ENCODE data around the gene GFI1. TPM values are rescaled to one million over a fixed set of nuclear protein-coding genes. Genes with fewer than 3 reads are reported as not detected.

The GFI1 gene
- total RNA-seq, 1 donor from 2014 or later = 0.10 TPM

DNA sequence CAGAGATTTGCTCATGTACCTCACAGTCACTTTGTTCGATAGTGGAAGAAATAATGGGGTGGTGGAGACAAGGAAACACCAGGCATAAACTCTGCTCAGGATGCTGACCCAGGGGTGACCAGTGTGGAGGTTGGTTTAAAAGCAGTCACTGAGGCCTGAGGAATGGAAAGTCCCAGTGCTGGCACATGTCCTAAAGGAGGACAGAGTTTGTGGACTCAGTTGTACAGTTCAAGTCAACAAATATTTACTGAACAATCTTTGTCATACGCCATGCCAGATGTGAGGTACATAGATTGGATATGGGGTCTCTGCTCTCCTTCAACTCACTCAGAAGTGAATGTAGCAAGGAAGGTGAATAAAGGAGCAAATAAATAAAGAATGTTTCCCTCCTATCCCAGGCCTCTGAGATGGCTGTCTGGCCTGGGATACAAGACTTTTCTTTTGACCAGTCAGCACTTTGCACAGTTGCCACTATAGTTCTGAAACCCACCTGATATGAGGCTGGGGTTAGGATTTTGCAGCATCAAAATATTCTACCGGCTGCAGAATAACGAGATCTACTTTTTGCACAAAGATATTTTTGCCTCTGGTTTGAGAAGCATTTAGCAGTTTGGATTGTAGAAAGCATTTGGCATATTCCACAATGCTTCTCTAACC, 7.9 kb upstream of the GFI1 start:
- no peaks in the 10 kb centered on the region for H3K36me3 Mint-ChIP-seq
- H3K27ac Mint-ChIP-seq = no peak overlapping the region
- TF ChIP-seq, protein P1, sequence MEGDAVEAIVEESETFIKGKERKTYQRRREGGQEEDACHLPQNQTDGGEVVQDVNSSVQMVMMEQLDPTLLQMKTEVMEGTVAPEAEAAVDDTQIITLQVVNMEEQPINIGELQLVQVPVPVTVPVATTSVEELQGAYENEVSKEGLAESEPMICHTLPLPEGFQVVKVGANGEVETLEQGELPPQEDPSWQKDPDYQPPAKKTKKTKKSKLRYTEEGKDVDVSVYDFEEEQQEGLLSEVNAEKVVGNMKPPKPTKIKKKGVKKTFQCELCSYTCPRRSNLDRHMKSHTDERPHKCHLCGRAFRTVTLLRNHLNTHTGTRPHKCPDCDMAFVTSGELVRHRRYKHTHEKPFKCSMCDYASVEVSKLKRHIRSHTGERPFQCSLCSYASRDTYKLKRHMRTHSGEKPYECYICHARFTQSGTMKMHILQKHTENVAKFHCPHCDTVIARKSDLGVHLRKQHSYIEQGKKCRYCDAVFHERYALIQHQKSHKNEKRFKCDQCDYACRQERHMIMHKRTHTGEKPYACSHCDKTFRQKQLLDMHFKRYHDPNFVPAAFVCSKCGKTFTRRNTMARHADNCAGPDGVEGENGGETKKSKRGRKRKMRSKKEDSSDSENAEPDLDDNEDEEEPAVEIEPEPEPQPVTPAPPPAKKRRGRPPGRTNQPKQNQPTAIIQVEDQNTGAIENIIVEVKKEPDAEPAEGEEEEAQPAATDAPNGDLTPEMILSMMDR (conservative IDR thresholded peaks at IDR 0.05) = no peak
- peaks cover 51% of the 10 kb centered on the region for H3K27me3 Mint-ChIP-seq
- no peaks in the 10 kb centered on the region for H3K9me3 Mint-ChIP-seq
- H3K4me1 Mint-ChIP-seq (ENCODE audit: unreplicated experiment) = no peaks in the 10 kb centered on the region
- H3K4me3 Mint-ChIP-seq = no peak overlapping the region
- no peak for DNase-seq (ENCODE audit: extremely low spot score, unreplicated experiment)

DNA sequence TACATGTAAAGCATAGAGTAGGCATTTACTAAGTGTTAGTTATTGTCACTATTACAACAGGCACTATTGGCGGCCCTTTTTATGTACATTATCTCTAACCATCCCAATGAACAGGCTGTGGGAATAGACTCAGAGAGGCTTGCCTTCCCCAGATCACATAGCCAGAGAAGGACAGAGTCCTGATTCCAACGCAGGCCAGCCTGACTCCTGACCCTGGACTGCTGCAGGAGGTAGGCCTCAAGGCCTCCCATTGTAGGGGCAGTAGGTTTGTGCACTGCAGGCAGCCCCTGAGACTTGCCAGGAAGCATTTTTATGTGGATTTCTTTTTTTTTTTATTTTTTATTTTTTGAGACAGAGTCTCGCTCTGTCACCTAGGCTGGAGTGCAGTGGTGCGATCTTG, 6.4 kb upstream of the GFI1 start:
- TF ChIP-seq, protein P1 (conservative IDR thresholded peaks at IDR 0.05) = no peak
- Mint-ChIP-seq H3K4me3 (no peak overlapping the region), H3K27me3 (peaks cover 61% of the 10 kb centered on the region)

DNA sequence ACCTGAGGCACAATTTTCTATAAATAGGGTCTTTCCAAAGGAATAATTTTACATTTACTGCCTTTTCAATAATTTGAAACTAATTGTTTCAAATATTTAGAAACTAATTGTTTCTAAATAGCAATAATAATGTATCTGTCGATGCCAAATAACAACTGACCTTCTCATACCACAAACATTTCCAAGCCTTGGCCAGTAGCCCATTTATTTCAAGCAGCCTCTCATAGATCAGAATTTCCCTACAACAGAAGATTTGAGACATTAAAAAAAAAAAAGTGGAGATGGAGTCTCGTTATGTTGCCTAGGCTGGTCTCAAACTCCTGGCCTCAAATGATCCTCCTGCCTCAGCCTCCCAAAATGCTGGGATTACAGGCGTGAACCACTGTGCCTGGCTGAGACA, 2.1 kb upstream of the GFI1 start:
- no peaks in the 10 kb centered on the region for H3K9me3 Mint-ChIP-seq
- no peaks in the 10 kb centered on the region for H3K36me3 Mint-ChIP-seq
- DNase-seq (ENCODE audit: extremely low spot score, unreplicated experiment) = no peak
- TF ChIP-seq, protein P1 (conservative IDR thresholded peaks at IDR 0.05) = no peak
- H3K27me3 Mint-ChIP-seq = peaks cover 84% of the 10 kb centered on the region
- no peak overlapping the region for H3K4me3 Mint-ChIP-seq
- no peak overlapping the region for H3K27ac Mint-ChIP-seq
- peaks cover 5% of the 10 kb centered on the region for H3K4me1 Mint-ChIP-seq (ENCODE audit: unreplicated experiment)

More for the DNA sequence above, 6.4 kb upstream of the GFI1 start:
- no peak overlapping the region for H3K27ac Mint-ChIP-seq
- DNase-seq (ENCODE audit: extremely low spot score, unreplicated experiment) = no peak
- no peaks in the 10 kb centered on the region for H3K9me3 Mint-ChIP-seq
- no peaks in the 10 kb centered on the region for H3K36me3 Mint-ChIP-seq
- H3K4me1 Mint-ChIP-seq (ENCODE audit: unreplicated experiment) = no peaks in the 10 kb centered on the region

DNA sequence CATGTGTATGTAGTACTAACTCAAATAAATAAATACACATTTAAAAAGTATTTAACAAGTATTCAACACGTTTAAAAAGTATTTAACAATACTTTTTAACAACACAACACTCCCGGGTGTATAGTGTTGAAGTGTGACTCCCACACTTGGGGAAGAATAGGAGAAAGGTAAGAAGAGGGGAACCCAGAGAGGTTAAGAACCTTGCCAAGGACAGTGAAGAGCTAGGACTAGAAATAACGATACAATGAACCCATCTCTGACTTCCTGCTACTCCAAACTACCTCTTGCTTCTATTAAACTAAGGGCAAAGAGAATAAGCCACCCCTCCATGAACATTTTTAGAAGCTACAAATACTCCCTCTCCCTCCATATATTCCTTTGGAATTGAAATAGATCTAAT, 1.7 kb upstream of the GFI1 start:
- Mint-ChIP-seq H3K4me3 (no peak overlapping the region), H3K9me3 (no peaks in the 10 kb centered on the region), H3K27me3 (peaks cover 88% of the 10 kb centered on the region), H3K27ac (no peak overlapping the region), H3K36me3 (no peaks in the 10 kb centered on the region), H3K4me1 (ENCODE audit: unreplicated experiment) (peaks cover 5% of the 10 kb centered on the region)
- TF ChIP-seq, protein P1 (conservative IDR thresholded peaks at IDR 0.05) = no peak
- no peak for DNase-seq (ENCODE audit: extremely low spot score, unreplicated experiment)

DNA sequence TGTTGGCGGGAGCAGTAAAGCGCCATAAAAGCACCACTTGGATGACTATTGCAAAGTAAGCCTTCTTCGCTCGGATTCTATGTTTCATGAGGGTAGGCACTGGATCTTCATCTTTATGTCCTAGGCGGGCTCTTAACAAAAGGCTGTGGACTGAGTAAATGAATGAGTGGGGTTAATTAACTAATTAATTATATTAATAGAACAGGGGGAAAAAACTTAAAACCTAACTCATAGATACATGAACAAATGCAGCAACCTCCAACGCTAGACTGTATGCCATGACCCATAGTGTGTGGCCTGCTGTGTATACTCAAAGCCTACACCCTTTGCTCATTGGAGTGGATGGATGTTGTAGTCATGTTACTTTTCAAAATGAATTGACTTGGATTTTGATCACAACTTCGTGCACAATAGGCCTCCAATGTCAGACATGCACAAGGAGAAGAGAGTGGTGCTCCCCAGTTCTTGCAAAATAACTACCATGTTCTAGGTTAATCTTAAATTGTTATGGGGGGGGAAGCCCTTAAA, 417 bp upstream of the GFI1 start:
- Mint-ChIP-seq H3K4me1 (ENCODE audit: unreplicated experiment) (peaks cover 11% of the 10 kb centered on the region), H3K36me3 (no peaks in the 10 kb centered on the region), H3K9me3 (no peaks in the 10 kb centered on the region), H3K4me3 (peak overlapping the region; percentile 54), H3K27ac (no peak overlapping the region), H3K27me3 (peaks cover 90% of the 10 kb centered on the region)
- TF ChIP-seq, protein P1 (conservative IDR thresholded peaks at IDR 0.05) = no peak
- no peak for DNase-seq (ENCODE audit: extremely low spot score, unreplicated experiment)
